Pons (tissue), 1 donor: ENCODE results near the gene TSPAN12.
"Not testable (repeated sequence)": the region's sequence is repeated elsewhere in the genome, so short reads cannot be mapped to it uniquely, and the experiment has no call there.

Source experiments
- DNase-seq: peaks from one replicate; pipeline ENCODE4 v3.0.0-alpha.2; 2016; ENCODE audit warnings: low spot score

The TSPAN12 gene

DNA sequence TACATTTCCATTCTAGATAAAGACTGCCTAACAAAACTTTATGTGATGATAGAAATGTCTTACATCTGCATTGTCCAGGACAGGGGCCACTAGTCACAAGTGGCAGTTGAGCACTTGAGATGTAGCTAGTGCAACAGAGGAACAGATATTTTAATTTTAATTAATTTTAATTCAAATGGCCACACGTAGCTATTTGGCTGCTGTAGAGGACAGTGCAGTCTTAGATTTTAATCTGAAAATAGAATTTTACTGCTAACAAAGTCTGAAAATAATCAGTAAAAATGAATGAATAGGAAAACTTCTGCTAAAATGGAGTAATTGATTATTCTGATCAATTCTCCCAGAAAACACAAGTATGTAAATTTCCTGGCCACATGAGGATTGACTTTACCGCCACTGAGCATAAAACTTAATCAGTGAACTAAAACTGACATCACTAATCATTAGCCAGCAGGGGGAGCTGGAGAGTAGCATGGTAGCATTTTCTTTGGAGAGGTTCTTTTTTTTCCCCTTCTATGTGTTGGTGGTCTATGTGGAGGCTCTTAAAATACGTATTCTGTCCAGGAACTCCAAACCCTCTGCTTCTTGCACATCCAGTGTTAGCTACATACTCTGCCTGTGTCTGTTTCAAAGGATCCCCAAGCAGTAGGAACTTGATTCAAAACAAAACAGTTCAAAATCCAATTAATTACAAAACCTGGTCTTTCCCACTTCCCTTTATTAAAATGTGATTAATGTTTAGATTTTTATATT, 52.1 kb downstream of the TSPAN12 start:
- peak; percentile 71 for DNase-seq

DNA sequence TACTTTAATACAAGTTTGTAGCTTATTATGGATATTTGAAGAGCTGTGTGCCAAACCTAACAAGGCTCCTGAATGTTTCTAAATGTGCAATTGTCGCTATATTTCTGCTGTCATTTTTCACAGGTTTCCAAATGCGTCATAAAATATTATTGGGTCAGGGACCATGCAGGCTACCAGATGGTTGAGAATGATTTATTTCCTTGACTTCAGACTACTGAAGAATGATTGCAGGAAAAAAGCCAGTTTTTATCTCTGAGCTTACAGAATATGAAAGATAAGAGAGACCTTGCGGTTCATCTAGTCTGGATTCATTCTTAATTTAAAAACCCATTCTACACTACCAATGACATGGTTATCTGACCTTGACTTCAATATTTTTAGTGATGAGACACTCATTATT, 55.2 kb downstream of the TSPAN12 start:
- no peak for DNase-seq

DNA sequence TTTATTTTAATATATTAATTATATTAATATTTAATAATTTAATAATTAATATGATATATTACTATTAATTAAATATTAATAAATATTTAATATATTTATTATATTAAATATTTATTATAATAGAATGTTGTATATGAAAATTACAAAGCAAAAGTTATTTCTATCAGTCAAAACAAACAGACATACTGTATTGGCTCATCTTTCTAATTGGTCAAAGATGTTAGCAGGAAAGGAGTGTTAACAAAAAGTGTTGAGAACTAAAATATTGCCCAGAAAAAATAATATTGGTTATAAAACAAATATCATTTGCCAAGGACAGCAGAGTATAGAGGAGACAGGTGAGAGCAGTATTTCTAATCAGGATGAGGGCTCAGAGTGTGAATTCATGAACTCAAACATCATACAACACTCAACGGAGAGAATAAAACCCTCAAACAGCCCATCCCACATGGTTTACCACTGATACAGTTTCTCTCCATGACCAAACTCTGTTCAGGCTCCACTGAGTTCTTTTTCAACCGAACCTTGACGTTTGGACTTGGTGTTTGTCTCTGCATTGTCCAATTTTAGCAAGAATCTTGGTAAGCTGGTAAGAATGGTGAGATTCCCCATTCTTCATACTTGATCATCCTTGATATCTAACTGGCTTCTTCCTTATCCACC, 58.0 kb downstream of the TSPAN12 start:
- DNase-seq: no peak

DNA sequence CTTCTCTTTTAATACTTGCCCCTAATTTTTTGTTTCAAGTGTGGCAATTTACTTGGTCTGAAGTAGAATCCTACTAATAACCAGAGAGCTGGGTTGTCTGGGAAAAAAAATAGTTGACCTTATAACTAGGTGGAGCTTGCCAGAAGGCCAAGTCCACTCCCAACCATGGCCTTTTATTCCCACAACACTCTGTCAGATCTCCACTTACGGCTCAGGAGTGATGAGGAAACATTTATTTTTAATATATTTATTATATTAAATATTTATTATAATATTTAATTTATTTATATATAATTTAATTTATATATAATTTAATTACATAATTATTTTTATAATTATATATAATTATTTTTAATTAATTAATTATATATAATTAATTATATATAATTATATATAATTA, 58.8 kb downstream of the TSPAN12 start:
- DNase-seq: no peak

DNA sequence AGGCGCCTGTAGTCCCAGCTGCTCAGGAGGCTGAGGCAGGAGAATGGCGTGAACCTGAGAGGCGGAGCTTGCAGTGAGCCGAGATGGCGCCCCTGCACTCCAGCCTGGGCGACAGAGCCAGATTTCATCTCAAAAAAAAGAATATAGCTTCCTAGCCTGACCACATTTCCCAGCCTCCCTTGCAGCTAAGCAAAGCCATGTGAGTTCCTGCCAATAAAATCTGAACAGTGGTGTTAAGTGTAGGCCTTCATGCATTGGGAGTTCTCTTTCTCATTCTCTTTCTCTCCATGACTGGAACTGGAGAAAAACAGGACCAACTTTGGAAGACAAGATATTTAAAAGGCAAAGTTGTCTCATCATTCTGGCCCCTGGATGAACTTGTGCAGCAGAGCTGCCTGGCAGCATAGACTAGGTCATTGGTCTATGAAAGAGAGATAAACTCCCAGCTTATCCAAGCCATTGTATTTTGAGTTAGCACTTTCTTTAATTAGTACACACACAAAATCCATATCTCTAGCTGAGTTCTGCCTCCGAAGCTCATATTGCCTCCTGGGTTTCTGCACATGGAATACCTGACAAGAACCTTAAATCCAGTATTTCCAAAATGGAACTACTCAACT, 60.8 kb downstream of the TSPAN12 start:
- no peak for DNase-seq

DNA sequence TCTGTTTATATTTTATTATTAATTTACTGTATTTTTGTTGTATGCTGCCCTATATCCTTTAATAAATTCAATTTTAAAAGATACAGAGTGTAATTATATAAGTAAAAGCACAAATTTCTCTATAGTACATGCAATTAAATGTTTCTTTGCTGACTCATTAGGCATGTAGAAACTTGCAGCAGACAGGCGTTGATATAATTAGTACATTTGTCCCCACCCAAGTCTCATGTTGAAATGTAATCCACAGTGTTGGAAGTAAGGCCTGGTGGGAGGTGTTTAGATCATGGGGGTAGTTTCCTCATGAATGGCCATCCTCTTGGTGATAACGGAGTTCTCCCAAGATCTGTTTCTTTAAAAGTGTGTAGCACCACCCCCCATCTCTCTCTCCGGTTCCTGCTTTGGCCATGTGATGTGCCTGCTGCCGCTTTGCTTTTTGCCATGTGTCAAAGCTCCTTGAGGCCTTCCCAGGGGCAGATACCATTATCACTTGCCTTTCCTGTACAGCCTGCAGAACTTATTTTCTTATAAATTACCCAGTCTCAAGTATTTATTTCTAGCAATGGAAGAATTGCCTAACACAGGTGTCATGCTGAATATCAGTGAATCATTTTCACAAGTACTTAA, 63.7 kb downstream of the TSPAN12 start:
- no peak for DNase-seq

DNA sequence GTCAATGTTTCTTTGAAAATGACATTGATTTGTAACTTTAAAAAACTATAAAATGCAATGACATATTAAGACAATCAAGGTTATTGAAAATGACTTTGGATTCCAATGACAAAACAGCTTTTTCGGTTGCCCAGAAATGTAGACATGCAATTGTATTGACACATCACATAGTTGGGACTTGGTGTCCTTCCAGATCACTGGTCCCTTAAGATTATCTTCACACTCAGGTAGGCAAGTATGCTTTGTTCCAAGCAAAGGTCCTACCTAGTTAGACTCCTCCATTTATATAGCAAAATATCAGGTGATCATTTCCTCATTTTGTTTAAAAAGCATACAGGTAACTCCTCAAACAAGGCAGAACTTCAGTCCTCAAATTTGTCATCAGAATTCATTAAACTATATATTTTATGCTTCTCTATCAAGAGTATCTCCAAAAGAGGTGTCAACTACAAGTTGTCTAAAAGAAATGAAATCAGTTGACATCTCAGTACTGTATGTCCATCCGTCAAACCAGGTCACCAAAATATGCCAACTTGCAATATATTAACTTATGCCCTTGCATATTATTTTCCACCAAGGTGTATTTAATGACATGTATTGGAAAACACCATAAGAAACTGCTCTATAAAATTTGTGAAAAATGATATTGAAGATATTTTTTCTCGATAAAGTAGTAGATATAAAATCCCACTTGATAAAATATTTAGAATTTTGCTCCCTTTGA, 64.6 kb downstream of the TSPAN12 start:
- DNase-seq: no peak

DNA sequence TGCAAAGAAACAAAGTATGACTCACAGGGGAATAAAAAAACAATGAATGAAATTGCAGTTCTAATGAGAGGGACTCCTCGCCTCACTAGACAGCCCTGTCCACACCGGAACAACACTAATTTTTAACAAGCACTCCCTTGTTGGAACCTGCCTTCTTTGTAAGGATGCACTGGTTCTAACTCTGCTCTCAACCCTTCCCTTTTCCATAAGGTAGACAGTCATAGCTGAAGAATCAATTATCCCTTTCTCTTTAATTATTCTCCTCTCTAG, 65.1 kb downstream of the TSPAN12 start:
- DNase-seq: no peak

DNA sequence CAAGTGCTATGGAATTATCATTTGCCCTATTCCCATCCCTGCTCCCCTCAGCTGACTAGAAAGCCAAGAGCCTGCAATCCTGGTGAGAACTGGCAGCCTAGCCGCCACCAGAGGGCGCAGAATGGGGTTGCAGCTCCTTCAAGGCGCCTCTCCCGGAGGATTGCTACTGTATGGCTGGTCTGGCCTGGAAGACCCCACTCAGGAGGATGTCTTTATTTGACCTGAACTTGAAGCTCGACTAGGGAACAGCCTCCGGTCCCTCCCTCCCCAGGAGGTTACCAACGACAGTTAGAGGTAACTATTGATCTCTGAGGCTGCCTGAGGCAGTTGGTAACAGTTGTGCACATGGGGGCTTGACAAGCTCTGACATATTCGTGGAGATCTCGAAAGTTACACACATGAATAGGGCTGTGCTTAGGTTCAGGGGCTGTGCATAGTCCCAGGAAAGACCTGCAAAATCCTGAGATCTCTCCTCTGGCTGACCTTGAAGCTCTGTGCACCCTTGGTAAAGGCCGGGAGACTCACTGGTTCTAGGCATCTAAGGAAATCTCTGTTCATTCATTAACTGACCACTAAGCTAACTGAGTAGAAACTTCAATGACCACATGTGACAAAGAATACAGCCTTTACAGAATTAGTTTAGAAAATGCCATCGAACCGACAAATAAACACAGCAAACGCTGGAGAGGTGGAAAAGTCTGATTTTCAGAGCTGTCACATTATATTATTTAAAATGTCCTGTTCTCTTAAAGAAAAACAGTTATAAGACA, 65.7 kb downstream of the TSPAN12 start:
- peak; percentile 65 for DNase-seq

DNA sequence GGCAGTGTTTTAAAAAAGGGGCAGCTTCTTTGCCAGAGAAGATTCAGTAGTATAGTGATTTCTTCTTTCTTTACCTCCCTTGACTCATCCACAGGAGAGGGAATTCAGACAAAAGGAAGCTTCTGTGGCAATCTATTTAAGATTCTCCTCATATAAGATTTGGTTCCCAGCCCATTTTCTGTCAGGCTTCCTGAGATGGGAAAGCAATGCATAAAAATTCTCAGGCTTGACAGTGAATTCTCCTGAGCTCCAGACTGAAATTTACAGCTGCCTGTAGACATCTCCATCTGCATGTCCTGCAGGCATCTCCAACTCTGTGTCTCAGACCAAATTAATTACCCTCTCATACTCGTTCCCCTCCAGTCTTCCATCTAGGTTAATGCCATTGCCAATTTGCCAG, 72.8 kb downstream of the TSPAN12 start:
- DNase-seq: no peak

DNA sequence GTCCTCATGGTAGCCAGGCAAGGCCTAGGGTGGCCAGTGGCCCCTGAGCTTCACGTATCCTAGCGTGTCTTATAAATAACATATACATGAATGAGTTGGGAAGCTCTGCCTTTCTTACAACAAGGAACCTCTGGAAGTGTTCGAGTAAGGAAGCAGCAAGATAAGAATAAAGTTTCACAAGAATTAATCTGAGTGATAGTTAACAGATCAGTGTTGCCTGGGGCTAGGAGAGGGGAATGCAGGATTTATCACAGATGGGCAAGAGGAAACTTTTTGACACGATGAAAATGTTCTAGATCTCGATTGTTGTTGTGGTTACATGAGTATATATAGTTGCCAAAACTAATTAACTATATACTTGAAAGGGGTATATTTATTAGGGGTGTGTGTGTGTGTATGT, 74.2 kb downstream of the TSPAN12 start:
- DNase-seq: no peak

DNA sequence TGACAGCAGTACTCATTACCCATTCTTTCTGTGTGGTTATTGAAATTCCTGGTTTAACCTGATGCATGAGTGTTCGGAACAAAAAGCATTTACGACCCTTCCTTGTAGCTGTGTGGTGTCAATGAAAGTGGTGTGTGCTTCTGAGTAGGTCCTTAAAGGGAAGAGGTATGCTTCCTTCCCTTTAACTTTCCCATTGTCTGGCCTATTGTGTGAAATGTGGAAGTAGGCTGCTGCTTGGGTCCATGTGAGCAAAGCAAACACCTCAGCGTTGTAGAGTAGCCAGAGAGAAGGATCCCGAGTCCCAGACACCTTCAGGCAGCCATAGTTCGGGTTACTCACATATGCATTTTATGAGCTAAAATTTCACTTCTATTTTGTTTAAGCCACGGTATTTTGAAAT, 74.7 kb downstream of the TSPAN12 start:
- no peak for DNase-seq

DNA sequence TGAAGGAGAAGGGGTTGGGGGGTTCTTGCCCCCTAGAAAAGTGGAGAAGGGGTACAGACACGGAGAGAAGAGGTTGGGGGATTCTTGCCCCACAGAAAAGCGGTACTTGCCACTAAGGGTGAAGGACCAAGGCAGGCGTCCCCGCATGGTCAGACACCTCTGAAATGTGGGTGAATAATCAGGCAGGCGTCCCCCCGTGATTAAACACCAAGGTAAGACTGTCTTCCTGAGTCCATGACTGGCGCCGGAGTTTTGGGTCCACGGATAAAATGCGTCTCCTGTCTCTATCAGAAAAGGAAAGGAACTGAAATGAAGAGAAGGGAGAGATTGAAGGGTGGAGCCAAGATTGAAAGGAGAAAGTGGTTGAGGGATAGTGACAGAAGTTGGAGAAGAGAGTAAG, 76.0 kb downstream of the TSPAN12 start:
- DNase-seq: not testable (repeated sequence)

DNA sequence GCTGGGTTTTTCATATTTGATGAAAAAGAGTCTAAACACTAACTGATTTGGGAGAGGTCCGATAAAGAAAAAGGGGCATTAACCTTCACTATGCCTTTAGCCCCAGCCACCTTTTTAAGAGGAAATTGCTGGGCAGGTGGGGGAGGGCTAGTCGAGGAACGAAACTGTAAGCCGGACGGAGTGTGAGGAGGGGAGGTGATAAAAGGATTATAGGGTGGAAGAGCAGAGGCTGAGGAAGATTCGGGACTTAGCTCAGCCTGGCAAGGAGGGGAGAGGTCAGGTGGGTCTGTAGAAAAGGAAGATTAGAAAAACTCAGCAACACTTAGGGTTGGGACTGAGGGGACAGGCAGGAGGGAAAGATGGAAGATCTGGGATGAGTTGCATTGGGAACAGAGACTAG, 77.0 kb downstream of the TSPAN12 start:
- no peak for DNase-seq

DNA sequence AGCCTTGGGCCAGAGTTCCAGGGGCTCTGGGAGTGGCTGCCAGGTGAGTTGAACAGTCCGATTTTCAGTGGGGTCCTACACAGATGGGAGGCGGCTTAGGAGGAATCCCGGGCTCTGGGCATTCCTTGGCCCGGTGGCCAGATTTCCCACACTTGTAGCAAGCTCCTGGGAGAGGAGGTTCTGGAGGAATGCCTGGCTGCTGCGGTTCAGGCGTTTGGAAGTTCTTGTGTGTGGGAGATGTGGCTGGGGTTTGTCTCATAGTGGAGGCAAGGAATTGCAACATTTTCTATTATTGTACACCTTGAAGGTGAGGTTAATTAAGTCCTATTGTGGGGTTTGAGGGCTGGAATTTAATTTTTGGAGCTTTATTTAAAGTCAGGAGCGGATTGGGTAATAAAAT, 77.5 kb downstream of the TSPAN12 start:
- not testable (repeated sequence) for DNase-seq

DNA sequence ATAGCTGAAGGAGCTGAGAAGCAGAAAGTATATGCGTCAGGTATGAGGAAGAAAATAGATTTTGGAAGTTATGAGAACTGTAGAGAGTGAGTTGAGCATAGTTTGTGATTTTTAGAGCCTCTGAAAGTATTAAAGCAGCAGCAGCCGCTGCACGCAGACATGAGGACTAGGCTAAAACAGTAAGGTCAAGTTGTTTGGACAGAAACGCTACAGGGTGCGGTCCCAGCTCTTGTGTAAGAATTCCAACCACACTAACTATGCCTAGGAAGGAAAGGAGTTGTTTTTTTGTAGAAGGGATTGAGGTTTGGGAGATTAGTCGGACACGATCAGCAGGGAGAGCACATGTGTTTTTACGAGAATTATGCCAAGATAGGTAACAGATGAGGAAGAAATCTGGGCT, 78.9 kb downstream of the TSPAN12 start:
- DNase-seq: not testable (repeated sequence)

DNA sequence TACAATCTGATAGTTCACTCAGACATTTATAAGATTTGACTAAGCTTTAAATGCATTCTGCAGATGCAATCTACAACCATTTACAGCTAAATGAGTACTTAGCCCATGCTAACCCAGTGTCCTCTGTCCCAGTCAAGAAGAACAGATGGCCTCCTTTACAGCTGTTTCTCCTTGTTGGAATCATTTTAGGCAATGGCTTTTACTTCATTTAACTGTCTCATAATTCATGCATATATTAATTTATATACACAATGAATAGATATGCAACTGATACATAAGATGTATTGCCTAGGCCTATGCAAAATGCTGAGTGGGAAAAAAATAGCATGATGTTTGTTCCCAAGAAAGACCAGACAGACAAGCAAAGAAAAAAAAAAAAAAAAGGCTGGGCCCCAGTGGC, 82.2 kb downstream of the TSPAN12 start:
- DNase-seq: no peak

DNA sequence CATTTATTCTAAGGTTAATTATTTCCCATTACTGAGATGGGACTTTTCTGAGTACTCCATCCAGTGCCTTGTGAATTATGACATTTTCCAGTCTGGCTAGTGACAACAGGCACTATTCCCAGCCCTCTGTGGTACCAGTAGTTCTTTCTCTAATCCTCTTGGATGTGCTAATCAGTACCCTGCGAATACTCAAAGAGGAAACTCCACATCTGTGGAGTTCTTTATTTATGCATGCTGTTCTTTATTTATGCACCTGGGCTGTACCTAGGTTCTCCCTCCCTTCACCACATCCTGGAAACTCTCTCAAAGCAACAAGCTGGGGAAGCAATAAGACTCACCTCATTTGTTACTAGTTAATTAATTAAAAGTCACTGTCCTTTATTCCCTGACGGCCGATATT, 83.5 kb downstream of the TSPAN12 start:
- no peak for DNase-seq

DNA sequence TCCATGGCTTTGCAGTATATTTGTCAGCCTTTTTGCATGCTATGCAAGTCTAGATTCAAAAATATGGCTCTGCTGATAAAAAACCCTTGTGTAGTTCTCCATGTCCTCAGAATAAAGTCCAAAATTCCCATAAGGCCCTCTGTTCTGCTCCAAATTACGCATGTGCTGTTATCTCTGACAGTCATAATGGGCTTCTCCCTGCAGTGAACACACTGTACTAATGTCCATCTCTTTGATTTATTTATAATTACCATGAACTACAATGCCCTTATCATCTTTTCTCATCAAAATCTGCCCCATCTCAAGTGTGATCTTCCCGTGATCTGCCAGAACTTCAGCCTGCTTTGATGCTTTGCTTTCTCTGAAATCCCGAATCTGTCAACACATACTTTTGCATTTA, 87.7 kb downstream of the TSPAN12 start:
- DNase-seq: no peak

DNA sequence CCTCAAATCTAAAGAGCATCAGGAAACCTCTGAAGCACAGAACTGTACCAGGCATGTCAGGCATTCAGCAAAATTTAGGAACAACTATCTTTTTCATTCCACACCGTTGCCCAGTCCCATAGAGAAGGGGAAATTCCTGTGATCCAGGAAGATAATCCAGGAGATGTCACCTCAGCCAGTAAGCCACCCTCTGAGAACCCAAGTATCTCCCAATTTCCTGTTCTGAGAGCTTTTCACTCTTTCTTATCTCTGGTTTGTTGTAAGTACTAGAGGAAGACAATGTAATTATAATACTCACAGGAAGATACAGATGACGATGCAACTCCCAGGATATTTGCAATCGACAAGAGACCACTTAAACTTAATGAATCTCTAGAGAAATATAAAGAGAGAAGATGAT, 97.1 kb downstream of the TSPAN12 start:
- DNase-seq: no peak

DNA sequence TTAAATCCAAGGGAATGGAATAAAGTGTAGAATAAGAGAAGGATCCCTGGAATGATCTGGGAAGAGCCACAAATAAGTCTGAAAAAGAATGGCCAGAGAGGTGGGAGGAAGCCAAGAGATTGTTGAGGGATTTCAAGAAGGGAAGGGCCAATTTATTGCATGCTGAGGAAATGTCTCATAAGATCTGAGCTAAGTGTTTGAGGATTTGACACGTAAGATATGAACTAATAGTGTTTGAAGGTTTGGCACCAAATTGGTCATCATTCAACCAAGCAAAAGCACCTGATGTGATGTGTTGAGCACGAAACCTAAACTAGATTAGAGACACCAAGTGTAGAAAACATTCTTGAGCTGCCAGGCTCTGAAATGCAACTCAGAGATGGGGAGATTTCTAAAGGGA, 97.9 kb downstream of the TSPAN12 start:
- no peak for DNase-seq

DNA sequence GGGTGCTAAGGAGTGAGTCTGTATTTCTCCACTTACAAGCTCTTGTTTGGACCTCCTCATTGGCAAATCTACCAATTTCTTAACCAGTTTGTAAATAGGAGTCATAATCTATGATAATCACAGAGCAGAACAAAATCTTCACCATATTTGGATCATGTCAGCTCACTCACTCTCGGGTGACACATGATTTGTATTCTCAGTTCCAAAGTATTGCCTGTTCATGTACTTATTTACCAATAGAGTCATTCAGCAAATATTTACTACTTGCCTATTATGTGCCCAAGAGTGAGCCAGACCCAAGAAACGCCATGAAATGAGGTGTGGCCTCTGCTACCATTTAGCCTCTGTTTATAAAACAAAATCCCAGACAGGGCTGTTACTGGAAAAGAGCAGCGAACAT, 114.8 kb downstream of the TSPAN12 start:
- no peak for DNase-seq
